ENCODE data around the gene QKI. TPM values are rescaled to one million over a fixed set of nuclear protein-coding genes. Genes with fewer than 3 reads are reported as not detected.

The QKI gene
- total RNA-seq, result 141 and 278 TPM in 2 replicates

DNA sequence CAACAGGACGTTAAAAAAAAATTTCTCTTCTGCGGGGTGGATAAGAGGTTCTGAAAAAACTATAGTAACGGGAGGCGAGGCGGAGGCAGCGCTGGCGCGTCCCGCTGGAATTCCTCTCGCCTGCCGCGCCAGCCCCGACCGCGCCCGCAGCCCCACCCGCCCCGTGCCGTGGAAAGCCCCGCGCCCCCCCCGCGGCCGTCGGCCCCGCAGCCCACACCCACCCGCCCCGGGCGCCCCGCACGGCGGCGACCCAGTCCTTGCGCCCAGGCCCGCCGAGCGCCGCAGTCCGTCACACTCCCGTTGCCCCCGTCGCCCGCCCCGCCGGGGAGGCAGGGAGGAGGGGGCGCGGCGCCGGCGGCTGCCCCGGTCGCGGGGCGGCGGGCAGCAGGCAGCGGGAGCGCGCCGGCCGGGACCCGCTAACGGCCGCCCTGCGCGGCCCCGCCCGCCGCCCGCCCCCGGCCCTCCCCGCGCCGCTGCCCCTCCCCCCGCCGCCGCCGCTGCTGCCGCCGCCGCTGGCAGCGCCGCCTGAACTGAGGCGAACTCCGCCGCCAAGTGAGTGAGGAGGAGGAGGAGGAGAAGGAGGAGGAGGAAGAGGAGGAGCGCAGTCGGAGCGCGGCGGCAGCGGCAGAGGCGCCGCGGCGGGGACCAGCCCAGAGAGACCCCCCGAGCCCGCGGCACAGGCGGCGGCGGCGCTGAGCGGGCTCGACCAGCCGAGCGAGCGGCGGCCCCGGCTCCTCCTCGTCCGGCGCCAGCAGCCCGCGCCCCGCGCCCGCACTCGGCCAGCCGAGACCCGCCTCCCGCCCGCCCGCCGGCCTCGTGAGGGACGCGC is at the start of gene QKI:
TSS of gene QKI (plus strand) at position 602 of the 829 bp plus-strand sequence. CDS start 476 bp downstream, outside the sequence.

All from bladder microvascular endothelial cell (primary cell).